ENCODE data around the gene FBXW8.

The FBXW8 gene

GRCh38 chr12:117060246-117060928 lies 149.6 kb downstream of the FBXW8 start:
- TF ChIP-seq POLR2A (IDR thresholded peaks at IDR 0.05; ENCODE audit: low read length) (no peak), GATA1 (IDR thresholded peaks at IDR 0.05; ENCODE audit: low read depth, low read length) (no peak)
- DNase-seq: peak; percentile 28 to 55

GRCh38 chr12:117060929-117061305 lies 150.2 kb downstream of the FBXW8 start:
- TF ChIP-seq POLR2A (IDR thresholded peaks at IDR 0.05; ENCODE audit: low read length) (no peak), GATA1 (IDR thresholded peaks at IDR 0.05; ENCODE audit: low read depth, low read length) (no peak)
- no peak for DNase-seq

- DNase-seq: no peak
- TF ChIP-seq GATA1 (IDR thresholded peaks at IDR 0.05; ENCODE audit: low read depth, low read length) (no peak), POLR2A (IDR thresholded peaks at IDR 0.05; ENCODE audit: low read length) (no peak)
Measured at GRCh38 chr12:117061555-117062079, 150.9 kb downstream of the FBXW8 start.

GRCh38 chr12:117063162-117063911 lies 152.6 kb downstream of the FBXW8 start:
- no peak for DNase-seq
- no peak for TF ChIP-seq GATA1 (IDR thresholded peaks at IDR 0.05; ENCODE audit: low read depth, low read length)
- no peak for TF ChIP-seq POLR2A (IDR thresholded peaks at IDR 0.05; ENCODE audit: low read length)

GRCh38 chr12:117064049-117064448 lies 153.3 kb downstream of the FBXW8 start:
- DNase-seq: no peak
- TF ChIP-seq POLR2A (IDR thresholded peaks at IDR 0.05; ENCODE audit: low read length) (no peak), GATA1 (IDR thresholded peaks at IDR 0.05; ENCODE audit: low read depth, low read length) (no peak)

GRCh38 chr12:117064596-117064995 lies 153.8 kb downstream of the FBXW8 start:
- TF ChIP-seq GATA1 (IDR thresholded peaks at IDR 0.05; ENCODE audit: low read depth, low read length) (no peak), POLR2A (IDR thresholded peaks at IDR 0.05; ENCODE audit: low read length) (no peak)
- DNase-seq: no peak

- TF ChIP-seq POLR2A (IDR thresholded peaks at IDR 0.05; ENCODE audit: low read length) (no peak), GATA1 (IDR thresholded peaks at IDR 0.05; ENCODE audit: low read depth, low read length) (no peak)
- no peak for DNase-seq
Measured at GRCh38 chr12:117067016-117067415, 156.3 kb downstream of the FBXW8 start.

- TF ChIP-seq GATA1 (IDR thresholded peaks at IDR 0.05; ENCODE audit: low read depth, low read length) (no peak), POLR2A (IDR thresholded peaks at IDR 0.05; ENCODE audit: low read length) (no peak)
- DNase-seq: no peak
Measured at GRCh38 chr12:117067638-117068037, 156.9 kb downstream of the FBXW8 start.

GRCh38 chr12:117068492-117068891 lies 157.7 kb downstream of the FBXW8 start:
- TF ChIP-seq POLR2A (IDR thresholded peaks at IDR 0.05; ENCODE audit: low read length) (no peak), GATA1 (IDR thresholded peaks at IDR 0.05; ENCODE audit: low read depth, low read length) (no peak)
- DNase-seq: no peak

GRCh38 chr12:117069101-117069797 lies 158.5 kb downstream of the FBXW8 start:
- peak; percentile 46 to 50 for DNase-seq
- TF ChIP-seq GATA1 (IDR thresholded peaks at IDR 0.05; ENCODE audit: low read depth, low read length): no peak
- TF ChIP-seq POLR2A (IDR thresholded peaks at IDR 0.05; ENCODE audit: low read length): no peak

- DNase-seq: no peak
Measured at GRCh38 chr12:117069926-117070900, 159.5 kb downstream of the FBXW8 start.

GRCh38 chr12:117071009-117071408 lies 160.3 kb downstream of the FBXW8 start:
- TF ChIP-seq GATA1 (IDR thresholded peaks at IDR 0.05; ENCODE audit: low read depth, low read length): no peak
- TF ChIP-seq POLR2A (IDR thresholded peaks at IDR 0.05; ENCODE audit: low read length): no peak
- DNase-seq: no peak

More at GRCh38 chr12:117069926-117070900, 159.5 kb downstream of the FBXW8 start:
- no peak for TF ChIP-seq GATA1 (IDR thresholded peaks at IDR 0.05; ENCODE audit: low read depth, low read length)
- no peak for TF ChIP-seq POLR2A (IDR thresholded peaks at IDR 0.05; ENCODE audit: low read length)

- DNase-seq: no peak
- TF ChIP-seq POLR2A (IDR thresholded peaks at IDR 0.05; ENCODE audit: low read length) (no peak), GATA1 (IDR thresholded peaks at IDR 0.05; ENCODE audit: low read depth, low read length) (no peak)
Measured at GRCh38 chr12:117072106-117072505, 161.4 kb downstream of the FBXW8 start.
